Measurements from ENCODE around the gene YOD1.
"Not testable (repeated sequence)": the region's sequence is repeated elsewhere in the genome, so short reads cannot be mapped to it uniquely, and the experiment has no call there.

YOD1 gene

DNA sequence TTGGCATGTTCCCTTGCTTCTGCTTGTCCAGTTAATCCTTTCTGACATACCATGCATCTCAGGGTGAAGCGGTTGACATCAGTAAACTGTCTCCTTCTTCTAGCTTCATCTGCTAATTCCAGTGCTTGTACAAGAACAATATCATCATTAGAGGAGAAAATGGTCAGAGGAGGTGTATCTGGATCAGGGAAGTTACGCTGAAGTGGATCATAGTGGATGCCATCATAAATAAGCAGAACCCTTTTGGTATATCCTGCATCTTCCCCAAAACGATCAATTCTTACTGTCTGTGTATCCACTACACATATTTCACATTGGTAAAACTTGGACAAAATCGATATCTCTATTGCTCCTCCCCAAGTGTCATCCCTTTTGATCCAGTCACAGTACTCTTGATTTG, 2.0 kb downstream of the YOD1 start:
- no peak for DNase-seq (ENCODE audit: low spot score)

GRCh38 chr1:207048041-207048440, 3.0 kb downstream of the YOD1 start:
- no peak for DNase-seq (ENCODE audit: low spot score)

GRCh38 chr1:207047505-207047904, 3.5 kb downstream of the YOD1 start:
- no peak for DNase-seq (ENCODE audit: low spot score)

DNA sequence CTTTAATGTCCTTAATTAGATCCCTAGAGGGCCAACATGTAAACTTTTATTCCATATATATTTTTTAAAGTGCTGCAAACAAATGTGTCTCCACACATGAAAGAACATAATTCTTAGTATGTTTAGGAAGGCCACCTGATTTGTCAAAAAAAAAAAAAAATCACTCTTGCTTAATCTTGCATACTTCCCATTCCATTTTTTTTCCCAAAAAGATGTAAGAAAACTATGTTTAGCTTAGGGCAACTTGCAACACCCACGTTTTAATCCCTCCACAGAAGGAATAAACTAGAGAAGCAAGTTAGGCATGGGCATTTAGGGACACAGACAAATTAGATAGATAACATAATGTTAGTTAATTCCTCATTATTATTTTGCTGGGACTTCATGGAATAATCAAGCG, 5.6 kb downstream of the YOD1 start:
- DNase-seq (ENCODE audit: low spot score), result no peak

DNA sequence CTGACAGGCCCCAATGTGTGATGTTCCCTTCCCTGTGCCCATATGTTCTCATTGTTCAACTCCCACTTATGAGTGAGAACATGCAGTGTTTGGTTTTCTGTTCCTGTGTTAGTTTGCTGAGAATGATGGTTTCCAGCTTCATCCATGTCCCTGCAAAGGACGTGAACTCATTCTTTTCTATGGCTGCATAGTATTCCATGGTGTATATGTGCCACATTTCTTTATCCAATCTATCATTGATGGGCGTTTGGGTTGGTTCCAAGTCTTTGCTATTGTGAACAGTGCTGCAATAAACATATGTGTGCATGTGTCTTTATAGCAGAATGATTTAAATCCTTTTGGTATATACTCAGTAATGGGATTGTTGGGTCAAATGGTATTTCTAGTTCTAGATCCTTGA, 9.6 kb downstream of the YOD1 start:
- DNase-seq (ENCODE audit: low spot score), result not testable (repeated sequence)

- no peak for DNase-seq (ENCODE audit: low spot score)
Observed at GRCh38 chr1:207040181-207040533, 10.9 kb downstream of the YOD1 start.

GRCh38 chr1:207039380-207040180, 11.4 kb downstream of the YOD1 start:
- no peak for DNase-seq (ENCODE audit: low spot score)

- DNase-seq (ENCODE audit: low spot score), result no peak
Observed at GRCh38 chr1:207036865-207037264, 14.1 kb downstream of the YOD1 start.

DNA sequence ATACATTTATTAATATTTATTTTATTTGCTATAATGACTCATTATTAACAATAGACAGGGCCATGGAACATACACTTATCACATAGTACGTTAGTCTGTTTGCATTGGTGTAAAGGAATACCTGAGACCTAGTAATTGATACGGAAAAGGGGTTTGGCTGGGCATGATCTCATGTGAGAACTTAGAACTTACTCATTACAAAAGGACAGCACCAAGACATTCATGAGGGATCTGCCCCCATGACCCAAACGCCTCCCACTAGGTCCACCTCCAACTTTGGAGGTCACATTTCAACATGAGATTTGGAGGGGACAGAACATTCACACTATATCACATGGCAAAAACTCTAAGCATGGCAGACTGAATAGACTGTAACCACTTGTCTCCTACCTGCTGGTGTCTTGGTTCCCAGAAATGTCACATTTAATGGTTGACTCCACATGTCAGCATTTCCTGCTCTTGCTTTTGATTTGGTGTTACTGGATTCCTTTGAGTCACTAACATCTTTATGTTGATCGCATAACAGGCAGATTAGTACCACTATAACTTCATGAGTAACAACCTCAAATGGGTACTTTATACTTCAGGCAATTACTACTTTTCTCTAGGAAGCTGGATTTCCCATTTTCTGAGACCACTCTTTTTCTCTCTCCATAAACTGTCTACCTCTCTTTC, 15.0 kb downstream of the YOD1 start:
- DNase-seq (ENCODE audit: low spot score), result no peak

GRCh38 chr1:207034998-207035397, 16.0 kb downstream of the YOD1 start:
- no peak for DNase-seq (ENCODE audit: low spot score)

DNA sequence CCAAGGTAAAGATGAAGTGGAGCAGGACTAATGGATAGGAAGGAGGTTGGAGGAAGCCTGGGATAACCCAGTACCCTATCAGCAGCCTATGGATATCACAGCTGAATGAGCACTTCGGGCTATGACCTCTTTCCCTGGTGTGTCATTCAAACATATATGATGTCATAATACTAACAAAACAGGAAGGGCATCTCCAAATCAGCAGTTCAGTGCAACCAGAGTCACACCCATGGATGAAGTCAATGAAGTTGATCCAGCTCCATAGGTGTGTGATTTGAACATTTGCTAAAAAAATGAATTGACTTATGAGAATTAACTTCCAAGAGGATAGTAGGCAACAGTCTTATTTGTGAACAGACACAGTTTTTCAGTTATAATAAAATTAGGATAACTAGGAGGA, 16.8 kb downstream of the YOD1 start:
- no peak for DNase-seq (ENCODE audit: low spot score)

DNA sequence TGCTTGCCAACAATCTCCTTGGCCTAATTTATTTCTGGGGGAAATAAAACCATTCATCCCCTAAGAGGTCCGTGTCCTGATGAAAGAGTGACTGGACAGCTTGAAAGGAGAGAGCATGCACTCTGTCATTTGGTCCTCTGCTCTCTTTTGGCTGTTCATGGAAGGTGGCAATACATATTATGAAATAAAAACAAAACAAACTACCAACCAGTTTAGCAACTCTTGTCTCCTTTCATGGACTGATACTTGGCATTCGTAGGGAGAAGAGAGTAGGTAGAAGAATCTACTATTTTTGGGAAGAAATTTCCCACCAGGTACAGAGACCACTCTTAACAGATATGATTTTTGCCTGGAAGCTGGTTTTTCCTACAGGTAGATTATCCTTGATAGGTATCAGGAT, 17.7 kb downstream of the YOD1 start:
- DNase-seq (ENCODE audit: low spot score), result no peak

GRCh38 chr1:207032528-207033017, 18.4 kb downstream of the YOD1 start, which contains the start of gene C1orf116:
Gene C1orf116, minus strand, starts transcription at chr1:207032756. Its CDS starts 5,158 bp downstream, at chr1:207027598.
- no peak for DNase-seq (ENCODE audit: low spot score)

GRCh38 chr1:207031632-207032264, 19.3 kb downstream of the YOD1 start:
- DNase-seq (ENCODE audit: low spot score), result no peak

DNA sequence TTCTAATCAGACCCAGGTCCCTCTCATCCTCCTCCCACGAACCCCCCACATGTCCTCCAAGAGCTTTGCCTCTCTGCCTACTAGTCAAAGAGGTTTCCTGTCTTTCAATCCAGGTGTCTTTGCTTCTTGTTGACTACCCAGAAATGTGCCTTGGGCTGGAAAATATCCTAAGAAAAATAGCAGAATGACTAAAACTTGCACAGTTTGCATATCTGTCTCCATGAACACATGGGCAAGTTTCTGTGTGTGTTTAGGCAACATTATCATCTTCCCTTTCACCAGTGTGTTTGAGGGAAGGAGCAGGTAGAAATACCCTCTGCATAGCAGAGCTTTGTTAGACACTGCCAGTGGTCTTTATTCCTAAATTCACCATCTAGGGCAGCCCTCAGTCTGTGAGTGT, 20.0 kb downstream of the YOD1 start:
- DNase-seq (ENCODE audit: low spot score), result no peak

DNA sequence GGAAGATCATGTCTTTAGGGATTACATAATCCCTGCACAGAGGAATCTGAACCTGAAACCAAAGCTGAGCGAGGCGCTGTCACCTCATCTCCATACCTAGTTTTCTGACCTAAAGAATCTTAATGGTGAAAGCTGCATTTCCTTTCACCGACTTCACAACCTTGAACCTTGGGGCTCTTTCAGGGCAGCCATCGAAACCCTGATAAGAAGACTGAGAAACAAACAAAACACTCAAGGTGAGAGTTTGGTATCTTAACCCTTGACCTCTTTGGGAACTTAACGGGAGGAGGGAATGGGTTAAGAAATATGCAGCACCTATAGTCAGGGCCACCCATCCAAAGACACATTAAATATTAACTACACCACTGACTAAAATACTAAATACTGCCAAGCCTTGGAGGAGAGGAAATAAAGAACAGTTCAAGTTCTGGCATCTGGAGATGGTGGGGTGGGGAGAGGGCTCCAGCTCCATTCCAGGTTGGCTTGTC, 20.4 kb downstream of the YOD1 start:
- DNase-seq (ENCODE audit: low spot score), result no peak

- no peak for DNase-seq (ENCODE audit: low spot score)
Observed at GRCh38 chr1:207029701-207030521, 21.1 kb downstream of the YOD1 start.

DNA sequence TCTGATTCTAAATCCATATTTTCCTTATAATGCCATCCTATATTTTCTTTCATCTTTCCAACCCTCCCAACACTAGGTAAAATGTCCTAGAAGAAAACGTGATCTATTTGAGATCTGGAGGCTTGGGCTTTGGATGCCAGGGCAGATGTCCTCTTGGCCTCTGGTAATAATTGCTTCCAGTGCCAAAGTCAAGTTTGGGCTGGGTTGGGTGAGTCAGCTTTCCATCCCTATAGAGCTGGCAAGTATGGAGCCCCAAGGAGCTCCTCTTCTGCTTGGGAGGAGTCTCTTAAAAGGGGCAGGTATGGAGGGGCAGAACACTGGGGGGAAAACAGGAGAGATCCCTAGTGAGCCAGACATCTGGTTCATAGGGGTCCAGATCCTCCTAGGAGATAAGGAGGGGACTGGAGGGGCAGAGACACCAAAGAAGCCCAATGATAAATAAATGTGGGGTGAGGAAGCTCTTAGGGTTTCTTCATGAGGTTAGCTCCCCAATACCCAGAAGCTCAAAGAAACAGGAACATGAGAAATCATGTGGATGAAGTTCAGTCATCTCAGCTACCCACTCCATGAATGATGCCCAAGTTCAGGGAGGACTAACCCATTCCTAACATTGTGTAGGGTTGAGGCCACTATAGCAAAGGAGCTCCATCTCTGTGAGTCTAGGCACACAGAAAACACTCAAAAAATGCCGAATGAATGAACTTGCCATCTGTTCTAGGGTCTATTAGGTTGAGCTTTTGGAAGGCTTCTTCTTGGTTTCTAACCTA, 21.9 kb downstream of the YOD1 start:
- DNase-seq (ENCODE audit: low spot score), result no peak

DNA sequence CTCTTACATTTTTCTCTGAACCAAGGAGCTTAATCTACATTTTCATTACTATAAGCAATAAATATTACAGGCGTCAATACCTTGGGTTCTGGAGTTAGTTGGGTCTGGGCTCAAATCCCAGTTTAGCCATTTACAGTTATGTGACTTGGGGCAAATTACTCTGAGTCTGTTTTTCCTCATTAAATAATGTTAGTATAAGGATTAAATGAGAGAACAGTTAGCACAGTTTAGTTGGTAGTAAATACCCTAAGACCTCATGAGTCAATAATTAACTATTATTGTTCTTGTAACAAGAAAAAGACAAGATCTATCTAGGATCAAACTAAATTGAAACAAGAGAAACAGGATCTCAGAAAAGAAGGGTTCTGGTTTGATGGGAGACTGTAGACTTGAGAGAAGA, 23.1 kb downstream of the YOD1 start:
- DNase-seq (ENCODE audit: low spot score), result no peak

- no peak for DNase-seq (ENCODE audit: low spot score)
Observed at GRCh38 chr1:207027206-207027777, 23.7 kb downstream of the YOD1 start.

- DNase-seq (ENCODE audit: low spot score), result no peak
Observed at GRCh38 chr1:207026104-207026534, 24.9 kb downstream of the YOD1 start.
